CD4-positive, alpha-beta T cell treated with Interleukin-2 at 100 ng/mL for 4 hours (primary cell): ENCODE measurements around the gene TCF15.
"Not testable (repeated sequence)": the region's sequence is repeated elsewhere in the genome, so short reads cannot be mapped to it uniquely, and the experiment has no call there.

Experiments used
- DNase-seq: peaks from one replicate; pipeline ENCODE4 v3.0.0-alpha.2; 2020; ENCODE audit warnings: low spot score

TCF15 gene

DNA sequence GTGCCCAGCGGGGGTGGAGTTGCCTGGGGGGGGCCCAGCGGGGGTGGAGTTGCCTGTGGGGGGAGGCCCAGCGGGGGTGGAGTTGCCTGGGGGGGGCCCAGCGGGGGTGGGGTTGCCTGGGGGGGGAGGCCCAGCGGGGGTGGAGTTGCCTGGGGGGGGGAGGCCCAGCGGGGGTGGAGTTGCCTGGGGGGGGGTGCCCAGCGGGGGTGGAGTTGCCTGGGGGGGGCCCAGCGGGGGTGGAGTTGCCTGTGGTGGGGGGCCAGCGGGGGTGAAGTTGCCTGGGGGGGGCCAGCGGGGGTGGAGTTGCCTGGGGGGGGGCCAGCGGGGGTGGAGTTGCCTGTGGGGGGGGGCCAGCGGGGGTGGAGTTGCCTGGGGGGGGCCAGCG lies 31.9 kb upstream of the TCF15 start:
- not testable (repeated sequence) for DNase-seq

DNA sequence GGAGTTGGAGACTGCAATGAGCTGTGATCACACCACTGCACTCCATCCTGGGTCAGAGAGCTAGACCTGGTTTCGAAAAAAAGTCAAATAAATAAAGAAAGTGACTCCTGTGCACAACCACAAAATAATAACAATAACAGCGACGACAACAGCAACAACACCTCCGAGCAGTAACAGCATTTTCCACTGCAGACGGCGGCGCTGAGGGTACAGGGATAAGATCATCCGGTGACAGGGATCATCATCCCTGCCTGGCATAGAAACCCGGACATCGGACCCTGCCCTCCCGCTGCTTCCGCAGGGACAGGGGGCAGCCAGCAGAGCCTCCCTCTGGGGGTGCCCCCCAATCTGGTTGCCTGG lies 31.4 kb upstream of the TCF15 start:
- no peak for DNase-seq

DNA sequence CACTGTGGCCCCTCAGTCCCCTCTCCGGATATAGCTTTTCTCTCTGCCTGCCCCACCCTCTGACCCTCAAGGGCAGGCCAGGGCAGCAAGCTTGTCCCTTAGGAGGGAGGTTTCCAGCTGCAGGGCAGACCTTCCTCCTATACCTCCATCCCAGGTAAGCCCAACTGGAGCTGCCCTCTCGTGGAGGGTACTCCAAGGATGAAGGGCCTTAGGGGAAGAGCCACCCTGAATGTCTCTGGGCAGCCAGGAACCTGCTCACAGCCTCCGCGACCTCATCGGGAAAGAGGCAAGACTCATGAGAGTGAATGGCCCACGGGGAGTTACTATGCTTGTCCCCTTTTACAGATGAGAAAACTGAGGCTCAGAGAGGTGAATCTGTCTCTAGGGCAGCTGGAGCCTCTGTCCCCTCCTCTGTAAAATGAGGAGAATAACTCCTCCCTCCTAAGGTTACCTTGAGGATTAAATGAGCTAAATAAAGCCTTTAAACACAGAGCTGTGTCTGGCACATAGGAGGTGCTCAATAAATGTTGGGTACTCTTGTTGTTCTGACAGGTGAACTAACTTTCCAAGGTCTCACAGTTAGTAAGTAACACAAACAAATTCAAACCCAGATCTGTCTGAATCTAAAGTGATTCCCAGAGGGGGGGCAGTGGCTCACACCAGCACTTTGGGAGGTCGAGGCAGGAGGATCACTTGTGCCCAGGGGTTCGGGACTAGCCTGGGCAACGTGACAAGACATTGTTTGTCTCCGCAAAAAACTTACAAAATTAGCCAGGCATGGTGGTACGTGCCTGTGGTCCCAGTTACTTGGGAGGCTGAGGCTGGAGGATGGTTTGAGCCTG lies 30.8 kb upstream of the TCF15 start:
- DNase-seq = no peak

DNA sequence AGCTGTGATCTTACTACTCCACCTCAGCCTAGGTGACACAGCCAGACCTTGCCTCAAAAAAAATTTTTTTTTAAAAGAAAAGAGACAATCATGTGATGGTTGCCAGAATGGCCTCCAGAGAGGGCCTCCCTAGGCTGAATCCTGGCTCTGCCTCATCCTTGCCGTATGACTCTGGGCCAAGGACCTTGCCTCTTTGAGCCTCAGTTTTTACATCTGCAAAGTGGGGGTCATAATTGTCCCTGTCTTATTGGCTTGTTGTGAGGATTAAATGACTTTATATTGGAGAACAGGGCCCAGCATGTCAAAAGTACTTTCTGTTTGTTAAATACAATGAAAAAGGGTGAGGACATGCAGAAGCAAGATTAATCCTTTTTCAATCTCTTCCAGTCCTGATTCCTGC lies 28.5 kb upstream of the TCF15 start:
- DNase-seq = no peak

DNA sequence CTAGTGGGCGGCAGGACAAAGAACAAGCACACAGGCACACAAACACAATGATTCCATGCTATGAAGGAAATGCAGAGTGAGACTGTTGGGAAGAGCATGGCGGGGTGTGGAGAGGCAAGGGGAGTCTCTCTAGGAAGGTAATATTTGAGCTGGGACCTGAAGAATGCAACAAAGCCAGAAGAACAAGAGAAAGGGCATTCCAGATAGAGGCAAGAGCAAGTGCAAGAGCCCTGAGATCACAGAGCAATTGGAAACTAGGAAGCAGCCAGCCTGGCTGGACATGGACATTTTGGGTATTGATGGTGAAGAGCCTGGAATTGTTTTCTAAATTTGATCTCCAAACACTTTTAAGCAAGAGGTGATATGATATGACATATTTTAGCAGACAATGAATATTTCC lies 27.4 kb upstream of the TCF15 start:
- DNase-seq = no peak

DNA sequence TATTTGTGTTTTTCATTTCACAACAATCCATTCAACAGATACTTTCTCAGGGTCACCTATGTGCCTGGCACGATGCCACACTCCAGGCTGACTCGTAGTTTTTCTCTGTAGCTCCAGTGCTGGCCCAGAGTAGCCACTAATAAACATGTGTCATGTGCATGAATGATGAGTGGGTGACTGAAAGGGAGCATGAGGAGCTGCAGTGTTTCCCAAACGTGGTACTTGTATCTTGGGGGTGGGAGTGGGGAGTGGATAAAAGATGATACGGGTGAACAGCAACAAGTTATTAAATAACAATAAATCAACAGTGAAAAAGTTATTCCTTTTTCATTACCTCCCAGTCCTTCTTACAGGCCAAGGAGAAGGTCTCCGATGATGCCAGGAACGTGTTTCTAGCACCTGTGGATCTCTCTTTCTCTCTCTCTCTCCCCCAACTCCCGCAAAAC lies 25.8 kb upstream of the TCF15 start:
- no peak for DNase-seq

DNA sequence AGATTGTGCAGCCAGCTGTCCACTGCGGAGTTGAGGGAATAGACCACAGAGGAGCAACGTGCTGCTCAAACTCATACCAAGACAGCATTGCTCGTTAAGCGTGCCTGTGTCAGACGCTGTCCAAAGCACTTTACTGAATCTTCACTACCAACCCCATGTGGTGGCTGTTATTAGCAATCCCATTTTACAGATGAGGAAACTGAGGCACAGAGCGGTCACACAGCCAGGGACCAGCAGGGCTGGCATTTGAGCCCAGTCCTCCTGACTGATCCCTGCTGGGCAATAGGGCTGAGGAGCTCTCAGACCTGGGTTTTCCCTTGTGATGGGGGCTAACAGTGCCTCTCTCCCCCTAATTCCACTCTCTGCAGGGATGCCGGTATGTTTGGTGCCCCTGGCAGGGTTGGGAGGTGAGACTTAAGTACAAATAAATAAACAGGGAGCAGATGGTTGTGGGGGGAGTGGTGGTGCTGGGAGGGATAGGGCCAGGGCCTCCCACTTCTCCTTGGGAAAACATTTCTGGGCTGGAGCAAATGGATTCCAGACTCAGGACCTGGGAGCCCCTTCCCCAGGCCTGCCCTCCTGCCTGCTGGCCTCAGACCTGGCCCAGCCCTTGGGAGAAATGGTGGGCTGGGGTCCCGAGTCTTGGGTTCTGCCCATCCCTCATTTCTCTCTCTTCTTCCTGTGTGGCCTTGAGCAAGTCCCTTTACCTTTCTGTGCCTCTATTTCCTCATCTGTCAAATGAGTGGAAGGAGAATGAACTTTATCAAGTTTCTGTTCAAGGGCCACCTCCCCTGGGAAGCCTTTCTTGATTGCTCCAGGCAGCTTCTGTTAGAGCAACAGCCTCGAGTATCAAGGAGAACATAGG lies 25.2 kb upstream of the TCF15 start:
- no peak for DNase-seq

DNA sequence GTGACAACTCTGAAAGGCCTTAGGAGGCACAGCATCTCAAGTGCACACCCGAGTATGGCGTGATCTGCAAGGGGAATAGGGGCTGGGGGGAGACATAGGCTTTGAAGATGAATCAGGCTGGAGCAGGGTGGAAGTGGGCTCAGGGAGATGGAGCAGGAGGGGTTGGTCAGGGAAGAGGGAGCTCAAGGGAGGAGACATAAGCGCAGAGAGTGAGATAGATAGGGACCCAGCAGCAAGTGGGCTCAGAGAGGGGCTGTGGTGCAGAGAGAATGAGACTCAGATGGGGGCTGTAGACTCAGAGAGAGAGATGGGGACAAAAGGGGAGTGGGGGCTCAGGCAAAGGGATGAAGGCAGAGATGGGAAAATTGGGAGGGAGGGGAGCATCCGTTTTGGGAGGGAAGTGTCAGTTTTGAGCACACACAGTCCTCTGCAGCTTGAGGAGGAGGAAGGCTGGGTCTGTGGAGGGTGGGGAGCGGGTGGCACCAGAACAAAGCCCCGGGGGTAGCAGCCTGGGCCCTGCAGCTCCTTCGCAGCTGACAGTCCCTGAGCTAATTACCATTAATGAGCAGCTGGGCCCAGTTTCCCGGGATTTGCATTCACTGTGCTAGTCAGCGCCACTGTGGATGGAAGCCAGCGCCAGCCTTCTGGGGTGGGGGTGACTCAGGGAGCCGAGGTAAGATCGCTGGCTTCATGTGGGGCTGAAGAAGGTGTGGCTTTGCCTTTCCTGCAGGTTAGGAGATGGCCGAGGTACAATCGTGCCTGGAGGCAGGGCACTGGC lies 24.2 kb upstream of the TCF15 start:
- no peak for DNase-seq

DNA sequence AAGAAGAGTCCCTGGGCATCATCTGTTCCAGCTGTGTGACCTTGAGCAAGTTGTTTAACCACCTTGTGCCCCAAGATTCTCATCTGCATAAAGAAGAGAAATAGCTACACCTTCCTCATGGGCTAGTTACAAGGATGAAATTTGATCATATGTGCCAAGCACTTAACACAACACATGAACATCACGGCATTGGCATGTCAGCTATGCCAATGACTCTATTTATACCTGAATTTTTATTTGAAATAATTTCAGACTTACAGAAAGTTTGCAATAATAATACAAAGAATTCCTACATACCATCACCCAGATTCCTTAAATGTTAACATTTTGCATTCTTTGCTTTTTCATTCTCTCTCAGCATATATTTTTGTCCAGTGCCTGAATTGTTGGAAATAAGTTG lies 21.0 kb upstream of the TCF15 start:
- DNase-seq = no peak

DNA sequence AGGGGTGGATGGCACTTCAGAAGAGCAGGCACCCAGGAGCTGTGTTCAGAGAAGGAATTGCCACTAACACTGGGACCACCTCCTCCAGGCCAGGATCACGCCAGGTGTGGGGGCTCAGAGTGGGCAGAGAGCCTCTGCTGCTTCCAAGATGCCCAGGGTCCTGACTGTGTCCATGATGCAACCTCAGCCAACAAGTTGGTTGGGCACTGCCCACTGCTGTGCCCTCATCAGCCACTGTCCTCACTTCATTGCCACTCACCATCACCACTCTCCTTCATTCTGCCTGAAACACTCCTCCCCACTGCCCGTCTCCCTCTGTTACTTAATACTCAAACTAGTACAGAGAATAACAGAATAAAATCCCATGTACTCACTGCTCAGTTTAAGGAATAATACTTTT lies 16.5 kb upstream of the TCF15 start:
- DNase-seq = no peak

DNA sequence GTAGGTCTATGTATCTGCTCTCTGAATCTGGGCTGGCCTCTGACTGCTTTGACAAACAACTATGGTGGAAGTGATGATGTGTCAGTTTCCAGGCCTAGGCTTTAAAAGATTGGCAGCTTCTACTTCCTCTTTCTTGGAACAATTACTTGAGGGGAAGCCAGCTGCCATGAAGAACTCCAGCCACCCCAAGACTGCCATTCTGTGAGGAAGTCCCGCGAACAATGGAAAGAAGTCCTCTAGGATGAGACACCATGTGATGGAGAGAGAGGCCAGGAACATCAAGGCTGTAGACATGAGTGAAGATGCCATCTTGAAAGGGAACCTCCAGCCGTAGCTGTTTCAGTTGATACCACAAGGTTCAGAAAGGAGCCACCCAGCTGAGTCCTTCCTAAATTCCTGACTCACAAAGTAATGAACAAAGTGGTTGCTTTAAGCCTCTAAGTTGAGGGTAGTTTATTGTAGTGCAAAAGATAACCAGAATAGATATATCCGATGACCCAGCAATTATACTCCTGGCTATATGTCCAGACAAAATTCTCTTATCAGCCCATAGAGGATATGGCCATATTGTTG lies 15.3 kb upstream of the TCF15 start:
- DNase-seq = no peak

DNA sequence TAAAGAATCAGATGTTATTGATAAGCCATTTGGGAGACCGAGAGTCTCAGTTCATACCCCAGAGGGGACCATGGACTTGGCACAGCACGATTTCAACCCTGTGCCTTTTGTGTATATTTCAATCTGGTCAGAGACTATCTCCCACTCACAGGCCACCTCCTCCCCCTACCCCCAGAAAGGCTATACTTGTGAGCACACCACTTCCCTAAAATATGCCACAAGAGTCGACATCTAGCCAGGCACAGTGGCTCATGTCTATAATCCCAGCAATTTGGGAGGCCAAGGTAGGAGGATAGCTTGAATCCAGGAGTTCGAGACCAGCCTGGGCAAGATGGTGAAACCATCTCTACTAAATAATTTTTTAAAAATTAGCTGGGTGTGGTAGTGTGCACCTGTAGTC lies 13.6 kb upstream of the TCF15 start:
- no peak for DNase-seq

DNA sequence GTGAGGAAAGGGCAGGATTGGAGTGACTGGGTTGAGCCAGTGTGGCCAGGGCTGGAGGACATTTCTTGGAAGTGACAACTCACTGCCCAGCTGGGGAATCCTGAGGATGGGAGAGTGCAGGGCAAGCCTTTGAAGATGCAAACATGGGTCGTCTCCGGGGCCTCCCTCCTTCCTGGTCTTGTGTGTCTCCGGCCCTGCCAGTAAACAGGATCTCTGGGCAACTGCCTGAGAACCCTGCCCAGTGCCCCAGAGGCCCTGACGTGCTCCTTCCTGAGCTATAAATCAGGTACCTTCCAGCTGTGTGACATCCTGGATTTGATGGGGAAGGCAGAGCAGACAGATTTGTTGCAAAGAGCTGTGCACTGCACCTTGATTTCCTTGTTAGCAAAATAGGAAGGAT lies 12.9 kb upstream of the TCF15 start:
- no peak for DNase-seq

DNA sequence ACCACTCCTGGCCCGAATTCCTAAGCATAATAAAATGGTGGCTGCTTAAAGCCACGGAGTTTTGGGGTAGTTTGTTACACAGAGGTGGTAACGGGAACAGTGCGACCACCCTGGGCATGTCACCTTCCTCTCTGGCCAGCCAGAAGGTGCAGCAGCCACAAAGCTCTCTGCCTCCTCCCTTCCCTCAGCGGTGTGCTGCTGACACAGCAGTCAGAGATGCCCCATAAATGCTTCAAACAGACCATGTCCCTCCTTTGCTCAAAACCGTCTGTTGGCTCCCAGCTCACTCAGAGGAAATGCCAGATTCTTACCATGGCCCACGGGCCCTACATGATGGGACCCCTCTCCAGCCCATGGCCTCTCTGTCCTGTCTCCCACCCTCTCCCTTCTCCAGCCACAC lies 12.1 kb upstream of the TCF15 start:
- DNase-seq = no peak

DNA sequence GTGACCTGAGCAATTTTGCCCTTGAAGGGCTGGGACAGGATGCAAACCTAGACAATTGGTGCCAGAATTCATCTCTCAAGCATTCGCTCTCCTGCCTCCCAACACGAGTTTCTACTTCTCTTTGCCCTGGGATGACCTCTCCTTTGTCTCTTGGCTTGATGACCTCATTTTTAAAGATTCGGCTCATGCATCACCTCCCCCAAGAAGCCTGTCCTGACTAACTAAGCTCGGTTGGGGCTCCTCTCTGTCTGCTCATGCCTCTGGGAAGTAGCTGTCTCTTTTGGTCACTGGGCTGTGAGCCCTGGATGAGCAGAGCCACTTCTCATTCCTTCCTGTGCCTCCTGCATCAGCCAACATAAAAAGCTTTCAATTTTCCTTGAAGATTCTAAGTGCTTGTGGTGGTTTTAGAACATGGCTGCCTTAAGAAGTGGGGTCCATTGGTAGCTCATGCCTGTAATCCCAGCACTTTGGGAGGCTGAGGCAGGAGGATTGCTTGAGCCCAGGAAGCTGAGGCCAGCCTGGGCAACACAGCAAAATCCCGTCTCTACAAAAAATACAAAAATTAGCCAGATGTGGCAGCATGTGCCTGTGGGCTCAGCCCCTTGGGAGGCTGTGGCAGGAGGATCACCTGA lies 11.1 kb upstream of the TCF15 start:
- no peak for DNase-seq

DNA sequence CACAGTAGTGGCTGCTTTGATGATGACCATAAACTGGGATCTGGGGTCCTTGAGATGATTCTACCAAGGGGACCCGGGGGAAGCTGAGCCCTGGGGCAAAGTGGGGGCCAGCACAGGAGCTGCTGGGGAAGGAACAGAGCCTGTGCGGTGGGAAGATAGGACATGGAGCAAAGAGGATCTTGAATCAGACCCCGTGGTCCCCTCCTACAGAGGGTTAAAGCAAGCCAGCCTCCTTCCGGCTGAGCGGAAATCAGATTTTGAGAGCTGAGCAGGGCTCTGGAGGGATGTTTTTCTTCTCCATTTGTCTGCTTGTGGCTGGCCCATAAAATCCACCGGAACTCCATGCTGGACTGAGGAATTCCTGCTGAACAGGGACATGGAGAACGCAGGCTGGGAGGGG lies 10.1 kb upstream of the TCF15 start:
- no peak for DNase-seq

DNA sequence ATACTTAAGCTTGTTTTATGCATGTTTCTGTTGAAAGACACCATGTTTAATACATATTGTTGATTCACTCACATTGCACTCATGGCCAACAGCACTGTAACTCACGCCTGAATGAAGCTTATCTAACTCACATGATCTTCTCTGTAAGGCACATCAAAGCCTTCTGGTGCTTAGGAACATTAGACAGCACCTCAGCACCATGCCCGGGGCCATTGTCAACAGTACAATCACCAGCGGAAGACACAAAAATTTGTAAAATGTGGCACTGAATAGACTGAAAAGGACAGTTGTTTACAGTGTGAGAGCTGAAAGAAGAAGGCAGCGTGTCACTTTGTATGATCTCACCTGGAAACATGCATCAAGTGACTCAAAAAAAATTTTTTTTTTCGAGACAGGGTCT lies 8.9 kb upstream of the TCF15 start:
- no peak for DNase-seq

DNA sequence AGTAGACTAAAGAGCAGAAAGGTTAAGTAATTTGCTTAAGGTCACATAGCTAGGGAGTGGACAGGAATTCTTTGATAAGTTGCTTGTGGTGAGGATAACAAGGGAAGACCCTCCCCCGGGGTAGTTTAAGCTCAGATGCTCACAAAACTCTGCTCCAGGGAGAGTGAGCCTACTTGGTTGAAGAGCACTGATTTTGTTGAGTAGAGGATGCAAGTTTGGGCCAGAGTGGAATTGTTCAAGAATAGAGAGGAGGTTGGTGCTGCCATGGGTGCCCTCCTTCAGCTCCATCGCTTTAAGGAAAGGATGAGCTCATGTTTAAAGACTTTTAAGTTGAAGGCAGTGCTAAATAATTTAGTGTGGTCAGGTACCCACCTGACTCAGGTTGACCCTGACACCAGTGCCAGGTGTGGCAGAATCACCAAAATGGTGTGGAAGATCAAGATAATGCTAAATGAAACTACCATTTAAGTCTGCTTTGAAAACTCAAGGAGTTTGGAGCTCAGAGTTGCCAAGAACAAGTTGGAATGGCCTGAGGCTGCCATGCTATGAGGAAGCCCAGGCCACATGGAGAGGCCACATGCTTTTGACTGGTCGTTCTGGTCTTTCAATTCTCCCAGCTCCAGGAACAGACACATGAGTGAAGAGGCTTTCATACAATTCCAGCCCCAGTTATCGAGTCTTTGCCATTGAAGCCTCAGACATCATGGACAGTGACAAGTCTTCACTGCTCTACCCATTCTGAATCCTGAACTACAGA lies 8.0 kb upstream of the TCF15 start:
- no peak for DNase-seq

DNA sequence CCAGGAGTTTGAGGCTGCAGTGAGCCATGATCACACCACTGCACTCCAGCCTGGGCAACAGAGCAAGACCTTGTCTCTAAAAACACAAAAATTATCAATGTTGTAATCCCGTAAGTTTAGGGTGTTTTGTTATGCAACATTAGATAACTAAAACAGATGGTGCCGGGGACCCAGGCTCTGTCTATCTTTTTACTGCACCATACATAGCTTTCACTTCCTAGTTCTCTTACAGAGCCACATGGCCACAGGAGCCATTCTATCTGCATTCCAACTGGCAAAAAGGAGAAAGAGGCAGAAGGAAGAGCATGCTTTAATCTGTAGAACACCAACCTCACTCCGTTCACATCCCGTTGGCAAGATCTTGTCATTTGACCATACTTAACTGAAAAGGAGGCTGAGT lies 5.4 kb upstream of the TCF15 start:
- DNase-seq = no peak

DNA sequence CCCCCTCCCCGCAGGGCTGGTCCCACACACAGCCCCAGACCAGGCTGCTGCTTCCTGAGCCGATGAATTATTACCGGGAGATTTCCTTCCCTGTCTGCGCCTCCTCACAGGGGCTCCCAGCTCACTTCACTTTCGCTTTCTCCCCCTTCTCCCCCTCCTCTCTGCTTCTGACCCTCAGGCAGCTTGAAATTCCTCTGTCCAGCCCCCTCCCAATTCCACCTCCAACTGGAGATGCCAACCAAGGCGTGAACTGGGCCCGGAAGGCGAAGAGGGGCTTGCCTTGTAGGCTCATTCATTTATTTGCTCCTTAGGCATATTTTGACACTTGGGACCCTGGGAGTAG lies 1.7 kb upstream of the TCF15 start:
- DNase-seq = no peak
